ENCODE results near the gene CYFIP1.
A peak's percentile ranks its signal among the peaks of the same experiment; 100 is the strongest.

CYFIP1 gene

GRCh38 chr15:22979238-22980188 is 655 bp downstream of the CYFIP1 start:
- TF ChIP-seq SPI1 (IDR thresholded peaks at IDR 0.05; ENCODE audit: borderline replicate concordance, low read depth) (no peak), POLR2AphosphoS5 (IDR thresholded peaks at IDR 0.05; ENCODE audit: low read depth) (no peak), GABPA (IDR thresholded peaks at IDR 0.05; ENCODE audit: low read depth) (no peak)
- TF ChIP-seq, protein P1, sequence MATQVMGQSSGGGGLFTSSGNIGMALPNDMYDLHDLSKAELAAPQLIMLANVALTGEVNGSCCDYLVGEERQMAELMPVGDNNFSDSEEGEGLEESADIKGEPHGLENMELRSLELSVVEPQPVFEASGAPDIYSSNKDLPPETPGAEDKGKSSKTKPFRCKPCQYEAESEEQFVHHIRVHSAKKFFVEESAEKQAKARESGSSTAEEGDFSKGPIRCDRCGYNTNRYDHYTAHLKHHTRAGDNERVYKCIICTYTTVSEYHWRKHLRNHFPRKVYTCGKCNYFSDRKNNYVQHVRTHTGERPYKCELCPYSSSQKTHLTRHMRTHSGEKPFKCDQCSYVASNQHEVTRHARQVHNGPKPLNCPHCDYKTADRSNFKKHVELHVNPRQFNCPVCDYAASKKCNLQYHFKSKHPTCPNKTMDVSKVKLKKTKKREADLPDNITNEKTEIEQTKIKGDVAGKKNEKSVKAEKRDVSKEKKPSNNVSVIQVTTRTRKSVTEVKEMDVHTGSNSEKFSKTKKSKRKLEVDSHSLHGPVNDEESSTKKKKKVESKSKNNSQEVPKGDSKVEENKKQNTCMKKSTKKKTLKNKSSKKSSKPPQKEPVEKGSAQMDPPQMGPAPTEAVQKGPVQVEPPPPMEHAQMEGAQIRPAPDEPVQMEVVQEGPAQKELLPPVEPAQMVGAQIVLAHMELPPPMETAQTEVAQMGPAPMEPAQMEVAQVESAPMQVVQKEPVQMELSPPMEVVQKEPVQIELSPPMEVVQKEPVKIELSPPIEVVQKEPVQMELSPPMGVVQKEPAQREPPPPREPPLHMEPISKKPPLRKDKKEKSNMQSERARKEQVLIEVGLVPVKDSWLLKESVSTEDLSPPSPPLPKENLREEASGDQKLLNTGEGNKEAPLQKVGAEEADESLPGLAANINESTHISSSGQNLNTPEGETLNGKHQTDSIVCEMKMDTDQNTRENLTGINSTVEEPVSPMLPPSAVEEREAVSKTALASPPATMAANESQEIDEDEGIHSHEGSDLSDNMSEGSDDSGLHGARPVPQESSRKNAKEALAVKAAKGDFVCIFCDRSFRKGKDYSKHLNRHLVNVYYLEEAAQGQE (IDR thresholded peaks at IDR 0.05; ENCODE audit: insufficient replicate concordance, low read depth): no peak
- TF ChIP-seq, protein P2, sequence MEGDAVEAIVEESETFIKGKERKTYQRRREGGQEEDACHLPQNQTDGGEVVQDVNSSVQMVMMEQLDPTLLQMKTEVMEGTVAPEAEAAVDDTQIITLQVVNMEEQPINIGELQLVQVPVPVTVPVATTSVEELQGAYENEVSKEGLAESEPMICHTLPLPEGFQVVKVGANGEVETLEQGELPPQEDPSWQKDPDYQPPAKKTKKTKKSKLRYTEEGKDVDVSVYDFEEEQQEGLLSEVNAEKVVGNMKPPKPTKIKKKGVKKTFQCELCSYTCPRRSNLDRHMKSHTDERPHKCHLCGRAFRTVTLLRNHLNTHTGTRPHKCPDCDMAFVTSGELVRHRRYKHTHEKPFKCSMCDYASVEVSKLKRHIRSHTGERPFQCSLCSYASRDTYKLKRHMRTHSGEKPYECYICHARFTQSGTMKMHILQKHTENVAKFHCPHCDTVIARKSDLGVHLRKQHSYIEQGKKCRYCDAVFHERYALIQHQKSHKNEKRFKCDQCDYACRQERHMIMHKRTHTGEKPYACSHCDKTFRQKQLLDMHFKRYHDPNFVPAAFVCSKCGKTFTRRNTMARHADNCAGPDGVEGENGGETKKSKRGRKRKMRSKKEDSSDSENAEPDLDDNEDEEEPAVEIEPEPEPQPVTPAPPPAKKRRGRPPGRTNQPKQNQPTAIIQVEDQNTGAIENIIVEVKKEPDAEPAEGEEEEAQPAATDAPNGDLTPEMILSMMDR (IDR thresholded peaks at IDR 0.05; ENCODE audit: insufficient read depth, low read length): no peak
- H3K27ac ChIP-seq (replicated peaks): no peak overlapping the region
- peak overlapping the region; percentile 84 for H3K4me3 ChIP-seq (replicated peaks; ENCODE audit: insufficient read depth, low read length)
- peak in 1 of 2 experiments; percentile 60 for DNase-seq (ENCODE audit: low read depth in 1 of 2, low spot score in 1 of 2)
- no peaks in the 10 kb centered on the region for H3K27me3 ChIP-seq (ENCODE audit: insufficient read depth, poor library complexity, severe bottlenecking)

GRCh38 chr15:22978691-22979237 is 1.4 kb downstream of the CYFIP1 start:
- no peak overlapping the region for H3K27ac ChIP-seq (replicated peaks)
- H3K27me3 ChIP-seq (ENCODE audit: insufficient read depth, poor library complexity, severe bottlenecking): no peaks in the 10 kb centered on the region
- H3K4me3 ChIP-seq (replicated peaks; ENCODE audit: insufficient read depth, low read length): peak overlapping the region; percentile 84
- TF ChIP-seq GABPA (IDR thresholded peaks at IDR 0.05; ENCODE audit: low read depth) (no peak), POLR2AphosphoS5 (IDR thresholded peaks at IDR 0.05; ENCODE audit: low read depth) (no peak), SPI1 (IDR thresholded peaks at IDR 0.05; ENCODE audit: borderline replicate concordance, low read depth) (no peak)
- TF ChIP-seq, protein P1 (IDR thresholded peaks at IDR 0.05; ENCODE audit: insufficient replicate concordance, low read depth): no peak
- TF ChIP-seq, protein P2 (IDR thresholded peaks at IDR 0.05; ENCODE audit: insufficient read depth, low read length): no peak
- DNase-seq (ENCODE audit: low read depth in 1 of 2, low spot score in 1 of 2): no peak

DNA sequence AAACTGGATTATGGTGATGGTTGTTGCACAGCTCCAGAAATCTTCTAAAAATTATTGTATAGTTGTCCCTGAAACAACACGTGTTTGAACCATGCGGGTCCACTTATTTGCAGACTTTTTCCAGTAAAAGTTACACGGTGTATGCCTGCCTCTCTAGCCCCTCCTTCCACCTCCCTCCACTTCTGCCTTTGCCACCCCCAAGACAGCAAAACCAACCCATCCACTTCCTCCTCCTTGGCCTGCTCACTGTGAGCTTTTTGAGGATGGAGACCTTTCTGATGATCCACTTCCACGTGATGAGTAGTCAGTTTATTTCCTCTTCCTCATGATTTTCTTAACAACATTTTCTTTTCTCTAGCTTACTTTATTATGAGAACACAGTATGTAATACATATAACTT is 5.4 kb downstream of the CYFIP1 start:
- DNase-seq (ENCODE audit: low read depth in 1 of 2, low spot score in 1 of 2): peak; percentile 53 to 83
- TF ChIP-seq SPI1 (IDR thresholded peaks at IDR 0.05; ENCODE audit: borderline replicate concordance, low read depth): peak; percentile 90
- TF ChIP-seq, protein P1 (IDR thresholded peaks at IDR 0.05; ENCODE audit: insufficient replicate concordance, low read depth): no peak
- TF ChIP-seq, protein P2 (IDR thresholded peaks at IDR 0.05; ENCODE audit: insufficient read depth, low read length): no peak
- Histone ChIP-seq H3K27ac (replicated peaks) (peak overlapping the region; percentile 69), H3K27me3 (ENCODE audit: insufficient read depth, poor library complexity, severe bottlenecking) (no peaks in the 10 kb centered on the region), H3K4me3 (replicated peaks; ENCODE audit: insufficient read depth, low read length) (no peak overlapping the region)

Measured in HL-60 (cell line).